CD4-positive, alpha-beta memory T cell (primary cell): ENCODE measurements around the gene KRTAP5-3. TPM values are rescaled to one million over a fixed set of nuclear protein-coding genes. Genes with fewer than 3 reads are reported as not detected.

Experiments
- CTCF ChIA-PET: fragments of 350-600 bp; sonication (Branson Sonifier 250); formaldehyde crosslinking; loops from one replicate; lab custom pipeline; 2021; ENCODE audit warnings: inconsistent platforms; ENCODE audit not compliant: partially characterized antibody; lab: Charles Lee
- POLR2A ChIA-PET: fragments of 350-600 bp; sonication (Branson Sonifier 250); formaldehyde crosslinking; loops from one replicate; lab custom pipeline; 2021; ENCODE audit not compliant: partially characterized antibody; lab: Charles Lee
- DNase-seq, 5 donors: peaks; one replicate each; pipeline versions ENCODE4 v3.0.0 to v3.0.0-alpha.2; 2020 to 2022; ENCODE audit warnings: mixed read lengths in 1 of 5
- H3K27ac ChIP-seq: one replicate; pipeline ENCODE4 v1.7.0; 2013; ENCODE audit warnings: low read depth, low read length
- H3K27me3 ChIP-seq: 2 replicates; pipeline ENCODE4 v1.7.0; 2013; ENCODE audit warnings: mild to moderate bottlenecking, low read length, moderate library complexity; ENCODE audit not compliant: insufficient read depth
- H3K36me3 ChIP-seq: 2 replicates; pipeline ENCODE4 v1.7.0; 2013; ENCODE audit warnings: mild to moderate bottlenecking, low read length, moderate library complexity; ENCODE audit not compliant: insufficient read depth
- H3K4me1 ChIP-seq: 2 replicates; pipeline ENCODE4 v1.7.0; 2013; ENCODE audit warnings: mild to moderate bottlenecking, low read length, moderate library complexity; ENCODE audit not compliant: insufficient read depth
- H3K4me3 ChIP-seq, 2 donors: one replicate each; pipeline ENCODE4 v1.7.0; 2013; ENCODE audit warnings: low read length in 2 of 2, mild to moderate bottlenecking in 1 of 2
- H3K9me3 ChIP-seq, 2 donors: one replicate each; pipeline ENCODE4 v1.7.0; 2013; ENCODE audit warnings: low read length in 2 of 2, control low read depth in 1 of 2; ENCODE audit not compliant: control insufficient read depth in 1 of 2
- H3K27ac Mint-ChIP-seq, 7 donors: one replicate each; pipeline ENCODE4 v1.8.0; 2020 to 2021; ENCODE audit warnings: mixed read lengths in 7 of 7, mild to moderate bottlenecking in 6 of 7, inconsistent platforms in 3 of 7, moderate library complexity in 3 of 7
- H3K27me3 Mint-ChIP-seq, 2 donors: one replicate each; pipeline ENCODE4 v1.8.0; 2020 to 2021; ENCODE audit warnings: mixed read lengths in 2 of 2
- H3K36me3 Mint-ChIP-seq, 2 donors: one replicate each; pipeline ENCODE4 v1.8.0; 2020 to 2021; ENCODE audit warnings: mixed read lengths in 2 of 2, inconsistent platforms in 1 of 2, mild to moderate bottlenecking in 1 of 2
- H3K4me1 Mint-ChIP-seq, 4 donors: one replicate each; pipeline ENCODE4 v1.8.0; 2020 to 2021; ENCODE audit warnings: mixed read lengths in 4 of 4, mild to moderate bottlenecking in 1 of 4
- H3K4me3 Mint-ChIP-seq, 8 donors: one replicate each; pipeline ENCODE4 v1.8.0; 2020 to 2021; ENCODE audit warnings: mixed read lengths in 8 of 8, mild to moderate bottlenecking in 7 of 8, moderate library complexity in 6 of 8, inconsistent platforms in 3 of 8
- H3K9me3 Mint-ChIP-seq, 8 donors: one replicate each; pipeline ENCODE4 v1.8.0; 2020 to 2021; ENCODE audit warnings: mixed read lengths in 8 of 8, mild to moderate bottlenecking in 5 of 8, inconsistent platforms in 3 of 8, moderate library complexity in 1 of 8
- intact Hi-C: fragments of 100-400 bp; cut with micrococcal nuclease; formaldehyde crosslinking; loops from one replicate; pipeline ENCODE4 v1.15.1; 2023
- polyA plus RNA-seq, 2 donors: library from polyadenylated mRNA; unstranded; fragments of 300-500 nt; fragmentation: Illumina TruSeq; gene quantifications; one replicate each; pipeline ENCODE4 v1.2.3, GENCODE V29; 2021
- total RNA-seq, 2 experiments: library from RNA; stranded (reverse); gene quantifications; one replicate each; pipeline ENCODE4 v1.2.3, GENCODE V29; 2021

KRTAP5-3 gene
- total and polyA plus RNA-seq, 4 experiments from 2014 or later, result not detected

DNA sequence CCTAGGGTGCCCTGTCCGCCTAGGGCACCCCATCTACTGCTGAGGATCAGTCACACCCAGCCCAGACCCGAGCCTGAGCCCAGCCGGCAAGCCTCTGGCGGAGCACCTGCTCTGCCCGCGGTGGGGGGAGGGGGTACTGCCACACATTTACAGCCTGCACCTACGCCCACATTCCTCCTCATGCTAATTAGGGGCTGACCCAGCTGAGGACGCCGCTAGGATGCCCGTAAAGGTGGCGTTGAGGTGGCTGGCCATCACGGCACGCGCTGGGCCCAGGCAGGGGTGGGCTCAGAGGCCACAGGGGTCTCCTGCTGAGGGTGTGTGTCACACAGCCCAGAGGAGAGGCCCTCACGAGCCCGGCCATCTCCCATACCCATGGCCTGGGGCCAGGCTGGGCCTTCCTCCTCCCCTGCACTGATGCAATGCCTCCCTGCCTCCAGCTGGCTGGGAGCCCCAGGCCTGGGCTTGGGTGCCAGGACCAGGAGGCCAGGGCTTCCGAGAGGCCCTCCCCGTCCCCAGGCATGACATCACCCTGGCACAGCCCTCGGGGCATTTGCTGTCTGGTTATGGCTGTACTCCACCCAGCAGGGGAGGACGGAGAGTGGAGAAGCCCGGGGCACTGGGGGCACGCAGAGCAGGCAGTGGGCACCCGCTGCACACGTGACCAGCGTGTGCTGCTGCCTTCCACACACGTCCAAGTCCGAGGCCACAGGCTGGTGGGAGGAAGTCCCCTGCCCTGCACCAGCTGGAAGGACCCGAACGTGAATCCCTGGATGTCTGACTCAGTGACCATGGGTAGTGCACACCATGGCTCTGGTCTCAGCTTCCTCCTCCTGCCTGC lies 48.9 kb downstream of the KRTAP5-3 start:
- Mint-ChIP-seq H3K27me3 (peaks cover 0 to 1% of the 10 kb centered on the region in 2 donors), H3K27ac (peak overlapping the region in 2 of 7 donors; percentile 35 to 80), H3K4me1 (peaks cover 0 to 2% (median 0%) of the 10 kb centered on the region in 4 donors), H3K9me3 (no peaks in the 10 kb centered on the region), H3K4me3 (no peak overlapping the region), H3K36me3 (peaks cover 6 to 8% of the 10 kb centered on the region in 2 donors)
- ChIA-PET POLR2A (no interaction called here), CTCF (interaction anchor here (1.0 to 1.3 kb wide), 2 partner anchors 12 to 16 kb away, joined by 4 read pairs; no protein-coding TSS in a partner anchor)
- Histone ChIP-seq H3K36me3 (no peaks in the 10 kb centered on the region), H3K4me3 (no peak overlapping the region), H3K27me3 (no peaks in the 10 kb centered on the region), H3K4me1 (no peaks in the 10 kb centered on the region), H3K9me3 (no peaks in the 10 kb centered on the region), H3K27ac (no peak overlapping the region)
- intact Hi-C loops, result no loop called here
- peak in 1 of 5 donors; percentile 46 for DNase-seq

DNA sequence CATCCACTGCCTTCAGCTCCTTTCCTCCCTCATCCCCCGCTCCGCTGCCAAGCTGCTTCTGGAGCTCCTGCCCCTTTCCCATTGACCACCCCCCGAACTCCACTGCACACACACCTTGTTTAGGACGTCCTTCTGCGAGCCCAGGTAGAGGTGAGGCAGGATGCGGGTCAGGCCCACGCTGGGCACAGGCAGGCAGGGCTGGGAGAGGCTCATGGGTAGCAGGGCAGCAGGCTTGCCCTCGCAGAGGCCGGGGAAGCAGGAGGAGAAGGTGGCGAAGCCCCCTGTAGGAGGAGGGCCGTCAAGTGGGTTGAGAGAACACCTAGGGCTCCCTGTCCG lies 49.5 kb downstream of the KRTAP5-3 start:
- no peaks in the 10 kb centered on the region for H3K4me1 ChIP-seq
- Mint-ChIP-seq H3K36me3 (peaks cover 6 to 8% of the 10 kb centered on the region in 2 donors), H3K27me3 (peaks cover under 1 to 1% of the 10 kb centered on the region in 2 donors), H3K27ac (peak overlapping the region in 1 of 7 donors; percentile 80), H3K4me1 (peaks cover 0 to 2% (median 0%) of the 10 kb centered on the region in 4 donors), H3K9me3 (no peaks in the 10 kb centered on the region), H3K4me3 (no peak overlapping the region)
- ChIA-PET CTCF (interaction anchor here (1.0 kb wide), 1 partner anchor 12 kb away, joined by 4 read pairs; no protein-coding TSS in a partner anchor), POLR2A (no interaction called here)
- no peaks in the 10 kb centered on the region for H3K36me3 ChIP-seq
- H3K27ac ChIP-seq, result no peak overlapping the region
- no peak for DNase-seq
- no peak overlapping the region for H3K4me3 ChIP-seq
- intact Hi-C loops, result no loop called here
- no peaks in the 10 kb centered on the region for H3K27me3 ChIP-seq
- H3K9me3 ChIP-seq, result no peaks in the 10 kb centered on the region

DNA sequence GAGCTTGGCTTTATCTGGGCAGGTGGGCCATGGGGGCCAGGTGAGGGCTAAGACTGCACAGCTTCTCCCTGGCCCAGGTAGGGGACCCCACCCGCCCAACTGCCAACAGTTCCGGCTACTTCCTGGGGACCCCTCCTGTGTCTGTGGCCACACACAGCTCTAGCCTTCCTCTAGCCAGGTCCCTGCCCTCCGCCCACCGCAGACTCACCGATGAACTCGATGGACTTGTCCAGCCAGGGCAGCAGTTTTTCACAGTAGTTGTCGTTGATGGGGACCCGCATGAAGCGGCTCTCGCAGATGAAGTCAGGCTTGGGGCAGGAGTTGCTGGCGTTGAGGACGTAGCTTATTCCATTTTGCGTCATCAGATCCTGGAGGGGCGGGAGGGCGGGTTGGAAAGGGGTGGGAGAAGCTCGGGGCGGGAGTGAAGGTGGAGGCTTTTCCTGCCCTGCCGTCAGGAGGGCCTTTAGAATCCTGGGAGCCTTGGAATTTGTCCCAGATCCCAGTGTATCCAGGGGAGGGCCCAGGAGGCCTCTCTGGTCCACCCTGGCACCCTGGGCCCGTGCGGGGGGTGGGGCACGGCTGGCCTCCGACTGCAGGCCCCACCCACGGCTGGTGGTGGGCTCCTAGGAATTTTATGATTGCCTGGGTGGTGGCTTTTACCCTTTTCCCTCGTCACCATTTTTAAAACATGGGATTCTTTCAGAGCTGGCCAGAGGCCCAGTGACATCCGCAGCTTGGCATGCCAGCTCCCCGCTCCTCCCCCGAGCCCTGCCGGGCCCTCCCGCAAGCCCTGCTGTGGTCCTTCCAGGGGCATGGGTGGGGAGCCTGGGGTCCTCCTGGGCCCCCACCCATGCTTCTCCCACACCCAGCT lies 50.1 kb downstream of the KRTAP5-3 start:
- Histone ChIP-seq H3K27me3 (no peaks in the 10 kb centered on the region), H3K9me3 (no peaks in the 10 kb centered on the region), H3K36me3 (no peaks in the 10 kb centered on the region), H3K27ac (no peak overlapping the region), H3K4me1 (no peaks in the 10 kb centered on the region), H3K4me3 (no peak overlapping the region)
- peaks cover 6 to 8% of the 10 kb centered on the region in 2 donors for H3K36me3 Mint-ChIP-seq
- no peak overlapping the region for H3K4me3 Mint-ChIP-seq
- ChIA-PET POLR2A (no interaction called here), CTCF (interaction anchor here (1.0 kb wide), 1 partner anchor 11 kb away, joined by 4 read pairs; no protein-coding TSS in a partner anchor)
- H3K9me3 Mint-ChIP-seq, result no peaks in the 10 kb centered on the region
- intact Hi-C loops, result no loop called here
- DNase-seq, result no peak
- H3K27ac Mint-ChIP-seq, result peak overlapping the region in 1 of 7 donors; percentile 80
- peaks cover 1 to 2% of the 10 kb centered on the region in 2 donors for H3K27me3 Mint-ChIP-seq
- H3K4me1 Mint-ChIP-seq, result peaks cover 0 to 2% (median 0%) of the 10 kb centered on the region in 4 donors

Other genes with a start within 250 kb of the KRTAP5-3 start
- under 1 TPM; 0.35 to 0.47 TPM for gene BRSK2, start 218.5 kb downstream of the KRTAP5-3 start, total RNA-seq
- gene BRSK2, start 218.5 kb downstream of the KRTAP5-3 start, polyA plus RNA-seq, result under 1 TPM; 0.18 to 0.30 TPM
- 10 to 100 TPM; 73.1 to 74.1 TPM for gene MOB2, start 121.7 kb downstream of the KRTAP5-3 start, total RNA-seq
- gene MOB2, start 121.7 kb downstream of the KRTAP5-3 start, polyA plus RNA-seq, result 10 to 100 TPM; 48.8 to 67.0 TPM
- gene DUSP8, start 36.2 kb downstream of the KRTAP5-3 start, total RNA-seq, result 1 to 10 TPM; 5.8 TPM
- gene DUSP8, start 36.2 kb downstream of the KRTAP5-3 start, polyA plus RNA-seq, result 1 to 10 TPM in 1 of 2 donors, not detected in 1; 1.5 TPM
- not detected for gene KRTAP5-1, start 23.2 kb downstream of the KRTAP5-3 start, total RNA-seq
- under 1 TPM in 1 of 2 donors, not detected in 1; 0.29 TPM for gene KRTAP5-1, start 23.2 kb downstream of the KRTAP5-3 start, polyA plus RNA-seq
- gene KRTAP5-2, start 10.2 kb downstream of the KRTAP5-3 start, total RNA-seq, result not detected
- gene KRTAP5-2, start 10.2 kb downstream of the KRTAP5-3 start, polyA plus RNA-seq, result not detected
- not detected for gene KRTAP5-4, start 13.7 kb upstream of the KRTAP5-3 start, total RNA-seq
- not detected for gene KRTAP5-4, start 13.7 kb upstream of the KRTAP5-3 start, polyA plus RNA-seq
- not detected for gene KRTAP5-5, start 21.3 kb upstream of the KRTAP5-3 start, total RNA-seq
- not detected for gene KRTAP5-5, start 21.3 kb upstream of the KRTAP5-3 start, polyA plus RNA-seq
- gene KRTAP5-6, start 88.7 kb upstream of the KRTAP5-3 start, total RNA-seq, result not detected
- not detected for gene KRTAP5-6, start 88.7 kb upstream of the KRTAP5-3 start, polyA plus RNA-seq
- gene IFITM10, start 142.1 kb upstream of the KRTAP5-3 start, total RNA-seq, result 1 to 10 TPM; 1.6 to 1.8 TPM
- gene IFITM10, start 142.1 kb upstream of the KRTAP5-3 start, polyA plus RNA-seq, result not detected
- gene CTSD, start 155.5 kb upstream of the KRTAP5-3 start, total RNA-seq, result 100 to 1,000 TPM; 206 to 214 TPM
- 100 to 1,000 TPM; 122 to 137 TPM for gene CTSD, start 155.5 kb upstream of the KRTAP5-3 start, polyA plus RNA-seq
- gene SYT8, start 226.5 kb upstream of the KRTAP5-3 start, total RNA-seq, result not detected
- gene SYT8, start 226.5 kb upstream of the KRTAP5-3 start, polyA plus RNA-seq, result not detected
- gene TNNI2, start 230.5 kb upstream of the KRTAP5-3 start, total RNA-seq, result not detected
- not detected for gene TNNI2, start 230.5 kb upstream of the KRTAP5-3 start, polyA plus RNA-seq
- 100 to 1,000 TPM; 324 to 327 TPM for gene LSP1, start 244.6 kb upstream of the KRTAP5-3 start, total RNA-seq
- 100 to 1,000 TPM; 253 to 435 TPM for gene LSP1, start 244.6 kb upstream of the KRTAP5-3 start, polyA plus RNA-seq